Glutamatergic neuron (in vitro differentiated cells): ENCODE measurements around the gene ALDH1L2. TPM values are rescaled to one million over a fixed set of nuclear protein-coding genes. Genes with fewer than 3 reads are reported as not detected.

ENCODE experiments used
- DNase-seq: peaks from one replicate; pipeline ENCODE4 v3.0.0; 2022
- H3K27ac Mint-ChIP-seq: one replicate; pipeline ENCODE4 v1.8.0; 2020; ENCODE audit warnings: mild to moderate bottlenecking, mixed read lengths, inconsistent platforms; ENCODE audit not compliant: unreplicated experiment
- H3K27me3 Mint-ChIP-seq: one replicate; pipeline ENCODE4 v1.8.0; 2020; ENCODE audit warnings: mild to moderate bottlenecking, moderate library complexity, mixed read lengths, inconsistent platforms; ENCODE audit not compliant: unreplicated experiment
- H3K36me3 Mint-ChIP-seq: one replicate; pipeline ENCODE4 v1.8.0; 2020; ENCODE audit warnings: mild to moderate bottlenecking, mixed read lengths, inconsistent platforms; ENCODE audit not compliant: unreplicated experiment
- H3K4me1 Mint-ChIP-seq: one replicate; pipeline ENCODE4 v1.8.0; 2020; ENCODE audit warnings: mild to moderate bottlenecking, low read depth, mixed read lengths, inconsistent platforms; ENCODE audit not compliant: unreplicated experiment
- H3K4me3 Mint-ChIP-seq: one replicate; pipeline ENCODE4 v1.8.0; 2020; ENCODE audit warnings: mild to moderate bottlenecking, mixed read lengths, inconsistent platforms; ENCODE audit not compliant: unreplicated experiment
- H3K9me3 Mint-ChIP-seq: one replicate; pipeline ENCODE4 v1.8.0; 2020; ENCODE audit warnings: mild to moderate bottlenecking, moderate library complexity, mixed read lengths, inconsistent platforms; ENCODE audit not compliant: unreplicated experiment
- total RNA-seq: library from RNA; stranded (reverse); fragmentation: NEBNext Ultra II Directional; extraction: Animal tissue kit (Norgen Biotek cat#: 25700); gene quantifications from one replicate; pipeline ENCODE4 v1.2.1, GENCODE V29; 2021; ENCODE audit not compliant: unreplicated experiment
- TF ChIP-seq, protein P1 (sequence below): fragments of 200-600 bp; sonication (generic); IDR thresholded peaks from one replicate; pipeline ENCODE4 v1.5.0; 2021; ENCODE audit not compliant: partially characterized antibody, unreplicated experiment

The ALDH1L2 gene
- total RNA-seq, 1 donor from 2014 or later, result 47.4 TPM

DNA sequence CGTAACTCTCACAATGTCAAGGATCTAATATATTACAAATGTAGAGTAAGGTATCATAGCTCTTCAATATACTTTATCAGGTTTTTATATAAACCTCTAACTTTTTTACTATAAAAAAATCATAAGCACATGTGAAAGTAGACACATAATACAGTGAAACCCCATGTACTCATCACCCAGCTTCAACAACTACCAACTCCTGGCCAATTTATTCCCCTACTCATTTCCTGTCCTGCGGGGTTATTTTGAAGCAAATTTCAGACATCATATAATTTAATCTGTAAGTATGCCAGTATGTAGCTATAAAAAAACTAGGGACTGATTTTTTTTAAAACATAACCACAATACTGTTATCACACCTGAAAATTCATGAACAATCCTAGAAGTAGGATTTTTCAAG is 50.4 kb downstream of the ALDH1L2 start:
- Mint-ChIP-seq H3K4me3 (no peak overlapping the region), H3K27ac (no peak overlapping the region), H3K4me1 (no peaks in the 10 kb centered on the region), H3K27me3 (no peaks in the 10 kb centered on the region), H3K36me3 (peaks cover 9% of the 10 kb centered on the region), H3K9me3 (no peaks in the 10 kb centered on the region)
- DNase-seq, result no peak
- TF ChIP-seq, protein P1, sequence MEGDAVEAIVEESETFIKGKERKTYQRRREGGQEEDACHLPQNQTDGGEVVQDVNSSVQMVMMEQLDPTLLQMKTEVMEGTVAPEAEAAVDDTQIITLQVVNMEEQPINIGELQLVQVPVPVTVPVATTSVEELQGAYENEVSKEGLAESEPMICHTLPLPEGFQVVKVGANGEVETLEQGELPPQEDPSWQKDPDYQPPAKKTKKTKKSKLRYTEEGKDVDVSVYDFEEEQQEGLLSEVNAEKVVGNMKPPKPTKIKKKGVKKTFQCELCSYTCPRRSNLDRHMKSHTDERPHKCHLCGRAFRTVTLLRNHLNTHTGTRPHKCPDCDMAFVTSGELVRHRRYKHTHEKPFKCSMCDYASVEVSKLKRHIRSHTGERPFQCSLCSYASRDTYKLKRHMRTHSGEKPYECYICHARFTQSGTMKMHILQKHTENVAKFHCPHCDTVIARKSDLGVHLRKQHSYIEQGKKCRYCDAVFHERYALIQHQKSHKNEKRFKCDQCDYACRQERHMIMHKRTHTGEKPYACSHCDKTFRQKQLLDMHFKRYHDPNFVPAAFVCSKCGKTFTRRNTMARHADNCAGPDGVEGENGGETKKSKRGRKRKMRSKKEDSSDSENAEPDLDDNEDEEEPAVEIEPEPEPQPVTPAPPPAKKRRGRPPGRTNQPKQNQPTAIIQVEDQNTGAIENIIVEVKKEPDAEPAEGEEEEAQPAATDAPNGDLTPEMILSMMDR, result no peak

DNA sequence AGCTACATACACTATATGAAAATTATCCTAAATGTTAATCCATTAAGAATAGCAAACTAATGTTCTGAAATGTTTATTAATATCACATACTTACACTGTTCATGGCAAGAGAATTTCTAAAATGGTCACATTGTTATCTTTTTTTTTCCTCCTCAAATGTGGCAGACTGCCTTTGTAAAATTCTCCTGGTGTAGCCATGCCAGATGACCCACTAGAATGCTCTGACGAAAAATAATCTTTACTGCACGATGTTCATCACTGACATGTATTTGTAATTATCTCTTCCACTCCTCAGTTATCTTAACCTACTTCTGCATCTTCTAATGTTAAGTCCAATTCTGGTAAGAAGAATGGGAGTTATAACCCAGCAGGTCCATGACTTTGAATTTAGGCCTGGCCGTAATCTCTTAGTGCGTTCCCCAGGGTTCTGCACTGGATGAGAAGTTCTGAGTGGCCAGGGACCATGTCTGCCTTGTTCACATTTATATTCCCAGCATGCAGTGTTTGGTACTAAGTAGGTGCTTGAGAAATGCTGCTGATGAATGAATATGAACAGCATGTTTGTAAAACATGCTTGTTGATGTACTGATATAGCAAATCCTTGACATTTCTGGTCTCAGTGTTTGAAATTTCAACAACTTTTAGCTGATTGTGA is 51.4 kb downstream of the ALDH1L2 start:
- TF ChIP-seq, protein P1, result no peak
- no peaks in the 10 kb centered on the region for H3K9me3 Mint-ChIP-seq
- H3K4me3 Mint-ChIP-seq, result no peak overlapping the region
- H3K4me1 Mint-ChIP-seq, result no peaks in the 10 kb centered on the region
- DNase-seq, result no peak
- peaks cover 9% of the 10 kb centered on the region for H3K36me3 Mint-ChIP-seq
- H3K27me3 Mint-ChIP-seq, result no peaks in the 10 kb centered on the region
- no peak overlapping the region for H3K27ac Mint-ChIP-seq

DNA sequence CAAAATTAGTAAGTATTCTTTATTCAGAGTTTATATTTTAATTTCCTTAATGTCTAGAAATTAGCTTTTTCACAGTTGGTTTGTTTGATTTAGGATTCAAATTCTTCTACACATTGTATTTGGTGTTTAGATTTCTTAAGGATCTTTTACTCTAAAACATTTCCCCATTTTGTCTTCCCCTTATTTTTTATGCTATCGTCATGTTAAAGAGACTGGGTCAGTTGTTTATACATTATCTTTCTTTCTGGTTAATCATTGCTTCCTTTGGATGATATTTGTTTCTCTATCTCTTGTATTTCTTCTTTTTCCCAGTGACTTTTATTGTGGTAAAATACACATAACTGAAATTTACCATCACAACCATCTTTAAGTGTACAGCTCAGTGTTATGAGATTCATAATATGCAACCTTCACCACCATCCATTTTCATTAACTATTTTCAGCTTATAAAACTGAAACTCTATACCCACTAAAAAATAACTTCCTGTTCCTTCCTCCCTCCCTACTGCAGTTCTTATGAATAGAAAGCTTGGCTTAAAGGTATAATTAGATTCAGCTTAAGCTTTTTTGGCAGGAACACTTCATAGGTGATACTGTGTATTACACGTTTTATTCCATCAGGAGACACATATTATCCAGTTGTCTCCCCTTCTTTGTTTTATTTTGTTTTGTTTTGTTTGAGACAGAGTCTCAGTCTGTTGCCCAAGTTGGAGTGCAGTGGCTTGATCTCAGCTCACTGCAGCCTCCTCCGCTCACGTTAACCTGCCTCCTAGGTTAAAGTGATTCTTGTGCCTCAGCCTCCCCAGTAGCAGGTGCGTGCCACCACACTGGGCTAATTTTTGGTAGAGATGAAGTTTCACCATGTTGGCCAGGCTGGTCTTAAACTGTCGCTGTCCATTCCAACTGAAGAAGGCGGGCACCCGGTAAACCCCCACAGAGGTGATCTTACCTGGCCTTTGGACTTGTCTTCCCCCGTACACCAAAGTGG is 53.1 kb downstream of the ALDH1L2 start:
- TF ChIP-seq, protein P1, result no peak
- no peaks in the 10 kb centered on the region for H3K27me3 Mint-ChIP-seq
- H3K9me3 Mint-ChIP-seq, result no peaks in the 10 kb centered on the region
- H3K4me3 Mint-ChIP-seq, result no peak overlapping the region
- H3K27ac Mint-ChIP-seq, result no peak overlapping the region
- peaks cover 4% of the 10 kb centered on the region for H3K4me1 Mint-ChIP-seq
- H3K36me3 Mint-ChIP-seq, result peaks cover 9% of the 10 kb centered on the region
- DNase-seq, result no peak

DNA sequence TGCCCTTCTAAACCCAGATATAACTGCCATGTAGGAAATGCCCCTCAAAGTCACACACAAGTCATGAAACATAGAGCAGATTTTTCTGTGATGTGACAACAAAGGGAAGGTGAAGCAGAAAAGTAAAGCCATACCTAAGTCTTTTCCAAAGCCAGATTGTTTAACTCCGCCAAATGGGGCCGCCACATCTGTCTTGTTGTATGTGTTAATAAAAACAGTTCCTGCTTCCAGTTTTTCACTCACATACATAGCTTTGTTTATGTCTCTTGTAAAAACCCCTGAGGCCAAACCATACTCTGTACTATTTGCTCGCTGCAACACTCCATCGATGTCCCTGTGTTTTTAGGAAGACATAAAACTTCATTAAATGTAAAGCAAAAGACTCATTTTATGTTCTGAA is 57.8 kb downstream of the ALDH1L2 start:
- no peaks in the 10 kb centered on the region for H3K27me3 Mint-ChIP-seq
- H3K27ac Mint-ChIP-seq, result peak overlapping the region; percentile 11
- no peak overlapping the region for H3K4me3 Mint-ChIP-seq
- H3K4me1 Mint-ChIP-seq, result peaks cover 31% of the 10 kb centered on the region
- no peaks in the 10 kb centered on the region for H3K9me3 Mint-ChIP-seq
- peaks cover 4% of the 10 kb centered on the region for H3K36me3 Mint-ChIP-seq
- TF ChIP-seq, protein P1, result no peak
- no peak for DNase-seq
